Daoy (cell line): ENCODE results near the gene QSOX2. TPM values are rescaled to one million over a fixed set of nuclear protein-coding genes. Genes with fewer than 3 reads are reported as not detected.

Experiments used
- total RNA-seq: library from RNA; depleted of rRNA; stranded (reverse); fragments of >200 nt; shearing (Covaris generic); gene quantifications from 2 replicates; pipeline ENCODE4 v1.2.3, GENCODE V29; 2014; rRNA removed

The QSOX2 gene
- total RNA-seq, 1 experiment from 2014 or later: 30.3 TPM

Other genes with a start within 250 kb of the QSOX2 start
- gene NACC2, start 150.5 kb downstream of the QSOX2 start, total RNA-seq: 10.9 and 11.5 TPM in 2 replicates
- 37.5 and 49.5 TPM in 2 replicates for gene TMEM250, start 126.9 kb downstream of the QSOX2 start, total RNA-seq
- gene LHX3, start 40.7 kb downstream of the QSOX2 start, total RNA-seq: not detected in 2 replicates
- not detected in 2 replicates for gene CCDC187, start 58.3 kb upstream of the QSOX2 start, total RNA-seq
- 15.8 and 23.4 TPM in 2 replicates for gene GPSM1, start 81.7 kb upstream of the QSOX2 start, total RNA-seq
- gene DNLZ, start 117.9 kb upstream of the QSOX2 start, total RNA-seq: 100 and 120 TPM in 2 replicates
- gene CARD9, start 127.9 kb upstream of the QSOX2 start, total RNA-seq: 0.36 and 1.1 TPM in 2 replicates
- 15.5 and 19.9 TPM in 2 replicates for gene SNAPC4, start 154.4 kb upstream of the QSOX2 start, total RNA-seq
- 85.3 and 88.0 TPM in 2 replicates for gene ENTR1, start 164.8 kb upstream of the QSOX2 start, total RNA-seq
- gene PMPCA, start 164.8 kb upstream of the QSOX2 start, total RNA-seq: 85.3 and 129 TPM in 2 replicates
- 6.6 TPM in 2 replicates for gene INPP5E, start 194.0 kb upstream of the QSOX2 start, total RNA-seq
- gene SEC16A, start 237.2 kb upstream of the QSOX2 start, total RNA-seq: 22.1 and 25.4 TPM in 2 replicates